GM21360 (cell line): ENCODE measurements around the gene ZCCHC12.

Experiments used
- ATAC-seq: cut with Tn5 transposase; IDR thresholded peaks from one replicate; pipeline ENCODE4 v1.9.1; 2021; ENCODE audit warnings: mild to moderate bottlenecking, moderate library complexity; ENCODE audit not compliant: unreplicated experiment

Gene ZCCHC12

DNA sequence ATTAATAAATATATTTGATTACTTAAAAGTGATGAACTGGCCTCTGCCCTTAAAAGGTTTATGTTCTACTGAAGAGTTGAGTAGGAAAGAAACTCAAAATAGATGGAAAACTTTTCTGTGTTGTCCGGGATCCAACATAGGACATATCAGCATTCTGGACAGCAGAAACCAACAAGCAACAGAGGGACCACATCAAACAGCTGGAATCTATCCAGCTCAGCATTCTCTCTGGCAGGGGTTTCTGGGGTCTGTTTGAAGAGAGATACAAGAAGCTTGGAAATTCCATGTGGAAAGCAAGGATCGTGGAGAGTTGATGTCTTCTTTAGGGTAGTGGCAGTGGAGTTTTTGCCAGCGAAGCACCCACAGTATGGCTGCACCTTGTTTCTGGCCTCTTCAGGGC is 43.6 kb downstream of the ZCCHC12 start:
- ATAC-seq = no peak

- no peak for ATAC-seq
These were observed 48.5 kb downstream of the ZCCHC12 start for GRCh38 chrX:118872102-118872566.
